ENCODE data around the gene ZNF646. TPM values are rescaled to one million over a fixed set of nuclear protein-coding genes. Genes with fewer than 3 reads are reported as not detected.

ZNF646 gene
- total and polyA plus RNA-seq, 2 of the 13 experiments (the other 11 are each of a cell fraction or from before 2014, with no cell fraction given): 3.4 to 10.9 TPM

DNA sequence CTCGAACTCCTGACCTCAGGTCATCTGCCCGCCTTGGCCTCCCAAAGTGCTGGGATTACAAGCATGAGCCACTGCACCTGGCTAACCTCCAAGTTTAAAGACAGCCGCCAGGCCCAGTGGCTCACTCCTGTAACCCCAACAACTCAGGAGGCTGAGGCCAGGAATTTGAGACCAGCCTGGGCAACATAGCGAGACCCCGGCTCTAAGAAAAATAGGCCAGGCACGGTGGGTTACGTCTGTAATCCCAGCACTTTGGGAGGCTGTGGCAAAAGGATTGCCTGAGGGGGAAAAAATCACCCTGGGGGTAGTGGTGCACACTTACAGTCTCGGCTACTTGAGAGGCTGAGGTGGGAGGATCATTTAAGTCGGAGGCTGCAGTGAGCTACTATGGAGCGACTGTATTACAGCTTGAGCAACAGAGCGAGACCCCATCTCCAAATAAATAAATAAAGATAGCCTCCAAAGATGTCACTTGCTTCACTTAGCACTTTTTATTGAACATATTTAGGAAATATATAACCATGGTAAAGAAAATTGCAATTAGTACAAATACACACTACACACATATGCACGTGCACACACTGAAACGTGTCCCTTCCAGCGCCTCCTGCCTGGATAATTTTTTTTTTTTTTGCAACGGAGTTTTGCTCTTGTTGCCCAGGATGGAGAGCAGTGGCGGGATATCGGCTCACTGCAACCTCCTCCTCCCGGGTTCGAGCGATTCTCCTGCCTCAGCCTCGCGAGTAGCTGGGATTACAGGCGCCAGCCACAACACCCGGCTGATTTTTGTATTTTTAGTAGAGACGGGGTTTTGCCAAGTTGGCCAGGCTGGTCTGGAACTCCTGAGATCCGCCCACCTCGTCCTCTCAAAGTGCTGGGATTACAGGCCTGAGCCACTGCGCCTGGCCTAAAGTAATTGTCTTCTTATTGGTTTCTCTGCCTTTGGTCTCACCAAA is 32.6 kb downstream of the ZNF646 start (continued):
- TF ChIP-seq, protein P1, sequence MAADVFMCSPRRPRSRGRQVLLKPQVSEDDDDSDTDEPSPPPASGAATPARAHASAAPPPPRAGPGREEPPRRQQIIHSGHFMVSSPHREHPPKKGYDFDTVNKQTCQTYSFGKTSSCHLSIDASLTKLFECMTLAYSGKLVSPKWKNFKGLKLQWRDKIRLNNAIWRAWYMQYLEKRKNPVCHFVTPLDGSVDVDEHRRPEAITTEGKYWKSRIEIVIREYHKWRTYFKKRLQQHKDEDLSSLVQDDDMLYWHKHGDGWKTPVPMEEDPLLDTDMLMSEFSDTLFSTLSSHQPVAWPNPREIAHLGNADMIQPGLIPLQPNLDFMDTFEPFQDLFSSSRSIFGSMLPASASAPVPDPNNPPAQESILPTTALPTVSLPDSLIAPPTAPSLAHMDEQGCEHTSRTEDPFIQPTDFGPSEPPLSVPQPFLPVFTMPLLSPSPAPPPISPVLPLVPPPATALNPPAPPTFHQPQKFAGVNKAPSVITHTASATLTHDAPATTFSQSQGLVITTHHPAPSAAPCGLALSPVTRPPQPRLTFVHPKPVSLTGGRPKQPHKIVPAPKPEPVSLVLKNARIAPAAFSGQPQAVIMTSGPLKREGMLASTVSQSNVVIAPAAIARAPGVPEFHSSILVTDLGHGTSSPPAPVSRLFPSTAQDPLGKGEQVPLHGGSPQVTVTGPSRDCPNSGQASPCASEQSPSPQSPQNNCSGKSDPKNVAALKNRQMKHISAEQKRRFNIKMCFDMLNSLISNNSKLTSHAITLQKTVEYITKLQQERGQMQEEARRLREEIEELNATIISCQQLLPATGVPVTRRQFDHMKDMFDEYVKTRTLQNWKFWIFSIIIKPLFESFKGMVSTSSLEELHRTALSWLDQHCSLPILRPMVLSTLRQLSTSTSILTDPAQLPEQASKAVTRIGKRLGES (CRISPR knock-in tag; IDR thresholded peaks at IDR 0.05; ENCODE audit: borderline replicate concordance): no peak
- TF ChIP-seq KDM6A (CRISPR knock-in tag; IDR thresholded peaks at IDR 0.05; ENCODE audit: low read depth) (no peak), DNMT1 (CRISPR knock-in tag; IDR thresholded peaks at IDR 0.05) (no peak), SNRNP70 (IDR thresholded peaks at IDR 0.05; ENCODE audit: low read depth, low read length) (no peak), YEATS2 (CRISPR knock-in tag; IDR thresholded peaks at IDR 0.05; ENCODE audit: borderline replicate concordance) (no peak), IRF2 (CRISPR knock-in tag; IDR thresholded peaks at IDR 0.05) (no peak), PCBP2 (optimal IDR thresholded peaks at IDR 0.05; ENCODE audit: low read depth, low read length, poor library complexity, severe bottlenecking) (no peak), SNAI1 (CRISPR knock-in tag; IDR thresholded peaks at IDR 0.05; ENCODE audit: borderline replicate concordance) (no peak), HOXA3 (CRISPR knock-in tag; IDR thresholded peaks at IDR 0.05) (0 out of 2 replicates have a peak, but pooled peaks have one; percentile 30), PITX1 (CRISPR knock-in tag; IDR thresholded peaks at IDR 0.05) (no peak; the same call in 1 of the 2 replicates), TEAD3 (CRISPR knock-in tag; optimal IDR thresholded peaks at IDR 0.05; ENCODE audit: borderline replicate concordance) (peak; percentile 35), ZNF484 (CRISPR knock-in tag; IDR thresholded peaks at IDR 0.05; ENCODE audit: borderline replicate concordance, low read depth) (0 out of 2 replicates have a peak, but pooled peaks have one; percentile 51)
- TF ChIP-seq, protein P2, sequence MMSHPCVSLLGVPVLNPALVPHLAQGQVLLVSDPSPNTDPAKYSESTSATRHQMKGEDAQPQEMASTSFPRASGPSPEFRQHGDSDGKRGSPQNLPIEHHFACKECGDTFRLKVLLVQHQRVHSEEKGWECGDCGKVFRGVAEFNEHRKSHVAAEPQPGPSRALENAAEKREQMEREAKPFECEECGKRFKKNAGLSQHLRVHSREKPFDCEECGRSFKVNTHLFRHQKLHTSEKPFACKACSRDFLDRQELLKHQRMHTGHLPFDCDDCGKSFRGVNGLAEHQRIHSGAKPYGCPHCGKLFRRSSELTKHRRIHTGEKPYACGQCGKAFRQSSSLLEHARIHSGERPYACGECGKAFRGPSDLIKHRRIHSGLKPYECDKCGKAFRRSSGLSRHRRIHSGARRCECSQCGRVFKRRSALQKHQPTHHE (CRISPR knock-in tag; IDR thresholded peaks at IDR 0.05; ENCODE audit: borderline replicate concordance): peak; percentile 55; the same call in 1 of the 2 replicates
- TF ChIP-seq, protein P3, sequence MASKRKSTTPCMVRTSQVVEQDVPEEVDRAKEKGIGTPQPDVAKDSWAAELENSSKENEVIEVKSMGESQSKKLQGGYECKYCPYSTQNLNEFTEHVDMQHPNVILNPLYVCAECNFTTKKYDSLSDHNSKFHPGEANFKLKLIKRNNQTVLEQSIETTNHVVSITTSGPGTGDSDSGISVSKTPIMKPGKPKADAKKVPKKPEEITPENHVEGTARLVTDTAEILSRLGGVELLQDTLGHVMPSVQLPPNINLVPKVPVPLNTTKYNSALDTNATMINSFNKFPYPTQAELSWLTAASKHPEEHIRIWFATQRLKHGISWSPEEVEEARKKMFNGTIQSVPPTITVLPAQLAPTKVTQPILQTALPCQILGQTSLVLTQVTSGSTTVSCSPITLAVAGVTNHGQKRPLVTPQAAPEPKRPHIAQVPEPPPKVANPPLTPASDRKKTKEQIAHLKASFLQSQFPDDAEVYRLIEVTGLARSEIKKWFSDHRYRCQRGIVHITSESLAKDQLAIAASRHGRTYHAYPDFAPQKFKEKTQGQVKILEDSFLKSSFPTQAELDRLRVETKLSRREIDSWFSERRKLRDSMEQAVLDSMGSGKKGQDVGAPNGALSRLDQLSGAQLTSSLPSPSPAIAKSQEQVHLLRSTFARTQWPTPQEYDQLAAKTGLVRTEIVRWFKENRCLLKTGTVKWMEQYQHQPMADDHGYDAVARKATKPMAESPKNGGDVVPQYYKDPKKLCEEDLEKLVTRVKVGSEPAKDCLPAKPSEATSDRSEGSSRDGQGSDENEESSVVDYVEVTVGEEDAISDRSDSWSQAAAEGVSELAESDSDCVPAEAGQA (IDR thresholded peaks at IDR 0.05; ENCODE audit: low read depth): no peak
- TF ChIP-seq, protein P3 (CRISPR knock-in tag; IDR thresholded peaks at IDR 0.05; ENCODE audit: borderline replicate concordance): 0 out of 2 replicates have a peak, but pooled peaks have one; percentile 38
